D721Med (cell line): ENCODE data around the gene PDZD7.

ENCODE experiments used
- DNase-seq: peaks from one replicate; pipeline ENCODE4 v3.0.0; 2011; ENCODE audit warnings: low spot score; ENCODE audit not compliant: insufficient read length
- FAIRE-seq: peaks from 2 replicates; lab custom pipeline; 2011; peaks lifted over from hg19 to GRCh38; lab: Jason Lieb, UNC
- TF ChIP-seq, protein P1 (sequence below): IDR thresholded peaks from 2 replicates; pipeline ENCODE4 v1.5.1; 2012; ENCODE audit warnings: mild to moderate bottlenecking, control low read depth; ENCODE audit not compliant: insufficient read depth; ENCODE audit errors: missing control alignments

PDZD7 gene

GRCh38 chr10:101053516-101053915, 22.6 kb upstream of the PDZD7 start:
- FAIRE-seq (no peak), DNase-seq (no peak)
- TF ChIP-seq, protein P1, sequence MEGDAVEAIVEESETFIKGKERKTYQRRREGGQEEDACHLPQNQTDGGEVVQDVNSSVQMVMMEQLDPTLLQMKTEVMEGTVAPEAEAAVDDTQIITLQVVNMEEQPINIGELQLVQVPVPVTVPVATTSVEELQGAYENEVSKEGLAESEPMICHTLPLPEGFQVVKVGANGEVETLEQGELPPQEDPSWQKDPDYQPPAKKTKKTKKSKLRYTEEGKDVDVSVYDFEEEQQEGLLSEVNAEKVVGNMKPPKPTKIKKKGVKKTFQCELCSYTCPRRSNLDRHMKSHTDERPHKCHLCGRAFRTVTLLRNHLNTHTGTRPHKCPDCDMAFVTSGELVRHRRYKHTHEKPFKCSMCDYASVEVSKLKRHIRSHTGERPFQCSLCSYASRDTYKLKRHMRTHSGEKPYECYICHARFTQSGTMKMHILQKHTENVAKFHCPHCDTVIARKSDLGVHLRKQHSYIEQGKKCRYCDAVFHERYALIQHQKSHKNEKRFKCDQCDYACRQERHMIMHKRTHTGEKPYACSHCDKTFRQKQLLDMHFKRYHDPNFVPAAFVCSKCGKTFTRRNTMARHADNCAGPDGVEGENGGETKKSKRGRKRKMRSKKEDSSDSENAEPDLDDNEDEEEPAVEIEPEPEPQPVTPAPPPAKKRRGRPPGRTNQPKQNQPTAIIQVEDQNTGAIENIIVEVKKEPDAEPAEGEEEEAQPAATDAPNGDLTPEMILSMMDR: no peak

DNA sequence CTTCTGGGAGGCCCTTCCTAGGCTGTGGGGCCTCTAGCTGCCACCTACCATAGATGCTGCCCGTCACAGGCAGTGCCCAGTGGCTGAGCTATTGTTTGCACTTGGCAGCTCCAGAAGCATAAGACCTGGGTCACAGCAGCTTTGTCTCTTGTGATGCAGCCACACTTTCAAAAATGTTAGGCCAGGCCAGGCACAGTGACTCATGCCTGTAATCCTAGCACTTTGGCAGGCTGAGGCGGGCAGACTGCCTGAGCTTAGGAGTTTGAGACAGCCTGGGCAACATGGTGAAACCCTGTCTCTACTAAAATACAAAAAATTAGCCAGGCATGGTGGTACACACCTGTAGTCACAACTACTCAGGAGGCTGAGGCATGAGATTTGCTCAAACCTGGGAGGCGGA, 21.4 kb upstream of the PDZD7 start:
- TF ChIP-seq, protein P1: no peak
- DNase-seq (no peak), FAIRE-seq (no peak)

- FAIRE-seq (no peak), DNase-seq (peak; percentile 79)
- TF ChIP-seq, protein P1: peak; percentile 56
Observed at GRCh38 chr10:101050208-101051069, 19.5 kb upstream of the PDZD7 start.

DNA sequence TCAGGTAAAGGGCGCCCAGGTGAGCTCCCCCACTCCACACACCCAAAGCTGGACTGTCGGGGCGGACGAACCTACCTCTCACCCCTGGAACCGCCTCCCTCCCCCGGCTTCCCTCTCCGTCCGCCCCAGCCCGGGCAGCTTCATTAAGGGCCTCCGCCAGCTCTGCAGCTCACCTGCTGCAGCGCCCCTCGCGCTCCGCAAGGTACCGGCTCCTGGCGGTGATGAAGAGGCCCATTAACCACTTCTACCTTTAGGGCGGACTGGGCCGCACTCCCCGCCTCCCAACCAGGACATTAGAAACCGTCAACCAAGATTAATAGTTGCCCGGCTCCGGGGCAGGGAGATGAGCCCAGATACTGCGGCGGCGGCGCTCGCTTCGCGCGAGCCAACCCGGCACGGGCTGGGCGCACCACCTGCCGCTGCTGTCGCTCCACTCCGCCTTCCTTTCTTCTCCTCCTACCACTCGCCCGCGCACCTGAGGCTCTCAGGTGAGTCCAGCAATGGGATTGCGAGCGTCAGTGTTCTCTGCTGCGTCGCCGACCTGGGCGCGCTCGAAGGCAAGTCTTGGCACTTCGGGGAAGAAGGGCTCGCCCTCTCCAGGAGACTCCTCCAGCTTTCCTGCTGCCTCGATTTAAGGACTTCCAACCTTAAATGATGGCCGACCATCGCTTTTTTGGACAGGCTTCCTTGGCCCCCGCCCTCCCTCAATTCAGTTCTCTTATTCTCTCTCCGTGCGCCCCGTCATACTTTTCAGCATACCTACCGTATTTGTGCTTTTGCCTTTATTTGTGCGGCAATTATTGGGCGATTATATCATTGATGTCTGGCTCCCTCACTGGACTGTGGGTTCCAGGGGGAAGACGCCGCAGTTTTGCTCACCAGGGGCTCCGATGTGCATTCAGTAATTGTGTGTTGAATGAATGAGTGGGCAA, 17.3 kb upstream of the PDZD7 start:
- DNase-seq: no peak
- FAIRE-seq: no peak
- TF ChIP-seq, protein P1: no peak

GRCh38 chr10:101047268-101047667, 16.3 kb upstream of the PDZD7 start:
- TF ChIP-seq, protein P1: no peak
- FAIRE-seq: no peak
- DNase-seq: no peak

GRCh38 chr10:101046332-101047238, 15.7 kb upstream of the PDZD7 start:
- DNase-seq: no peak
- no peak for FAIRE-seq

More at GRCh38 chr10:101046332-101047238, 15.7 kb upstream of the PDZD7 start:
- TF ChIP-seq, protein P1: no peak
